Heart right ventricle (tissue), 16 donors: ENCODE measurements around the gene GFY. TPM values are rescaled to one million over a fixed set of nuclear protein-coding genes. Genes with fewer than 3 reads are reported as not detected.

Experiments
- ATAC-seq, 8 donors: fragments of 200-7000 bp; cut with Tn5 transposase; one replicate each; pipeline ENCODE4 v1.9.1; 2020; ENCODE audit warnings: mild to moderate bottlenecking in 8 of 8, moderate library complexity in 8 of 8, moderate number of reproducible peaks in 1 of 8
- DNase-seq, 2 donors: peaks; one replicate each; pipeline ENCODE4 v3.0.0-alpha.2; 2020
- H3K27ac ChIP-seq, 10 donors: fragments of 200-600 bp; sonication (generic) in 2 of 10; one replicate each; pipeline versions ENCODE4 v1.5.0 to v1.8.0; 2020 to 2022; ENCODE audit warnings: mild to moderate bottlenecking in 3 of 10
- H3K27me3 ChIP-seq, 7 donors: fragments of 200-600 bp; one replicate each; pipeline ENCODE4 v1.8.0; 2021 to 2022; ENCODE audit warnings: mild to moderate bottlenecking in 2 of 7
- H3K36me3 ChIP-seq, 9 donors: fragments of 200-600 bp; sonication (generic) in 1 of 9; one replicate each; pipeline versions ENCODE4 v1.5.0 to v1.8.0; 2020 to 2022; ENCODE audit warnings: mild to moderate bottlenecking in 2 of 9
- H3K4me1 ChIP-seq, 9 donors: fragments of 200-600 bp; sonication (generic) in 1 of 9; one replicate each; pipeline versions ENCODE4 v1.5.0 to v1.8.0; 2020 to 2022; ENCODE audit warnings: mild to moderate bottlenecking in 4 of 9
- H3K4me3 ChIP-seq, 10 donors: fragments of 200-600 bp; sonication (generic) in 2 of 10; one replicate each; pipeline versions ENCODE4 v1.5.0 to v1.8.0; 2020 to 2022; ENCODE audit warnings: mild to moderate bottlenecking in 7 of 10, moderate library complexity in 2 of 10
- H3K9me3 ChIP-seq, 11 donors: fragments of 200-600 bp in 10 of 11; sonication (generic) in 2 of 11; one replicate each; pipeline versions ENCODE4 v1.5.0 to v1.8.0; 2013 to 2022; ENCODE audit warnings: mild to moderate bottlenecking in 2 of 11, control low read depth in 1 of 11, moderate library complexity in 1 of 11
- CTCF ChIP-seq, 9 donors: fragments of 200-600 bp; sonication (generic) in 2 of 9; IDR thresholded peaks; one replicate each; pipeline versions ENCODE4 v1.5.0 to v1.8.0; 2021 to 2022; ENCODE audit warnings: antibody characterized with exemption in 9 of 9, mild to moderate bottlenecking in 5 of 9, moderate library complexity in 1 of 9
- WGBS, 2 donors: extraction: QIAGEN DNeasy Blood & Tissue Kit; methylation state at CpG; one replicate each; pipeline ENCODE4 v1.1.7; 2013; ENCODE audit warnings: inconsistent platforms in 1 of 2; 5-methylcytosine and 5-hydroxymethylcytosine counted together
- intact Hi-C, 10 donors: fragments of 100-400 bp; cut with DNase I; formaldehyde crosslinking; loops; one replicate each; pipeline versions ENCODE4 v1.11.1 to v1.14.2; 2022
- polyA plus RNA-seq, 2 donors: library from polyadenylated mRNA; stranded (reverse); fragments of 200-250 nt; gene quantifications; one replicate each; pipeline ENCODE4 v1.2.3, GENCODE V29; 2013
- total RNA-seq, 10 donors: library from RNA; stranded (reverse); fragmentation: NEBNext Ultra II Directional in 3 of 10; extraction: Animal tissue kit (Norgen Biotek cat#: 25700) in 3 of 10; gene quantifications; one replicate each; pipeline versions ENCODE4 v1.2.1 to v1.2.4, GENCODE V29; 2021 to 2023
- donor health status: Arrhythmogenic right ventricular cardiomyopathy.
- donor health status: ischemic (EF 13 %, LVEDD 7.1; RV severe dilation, severe dysfunction).
- donor health status: healthy with polysubstance abuse.
- donor health status: DM: no; HTN: yes; CAD: no.
- donor health status: DM: no; HTN: no; CAD: no.
- donor health status: ischemic (EF 25% LVEDD 6.9; RV normal size, moderate dysfunction).
- donor health status: ischemic (EF 25% LVEDD 5.7; RV mildly dilated, moderate dysfunction).
- donor health status: healthy.
- donor health status: DM: yes; HTN: yes; CAD: no.
- donor health status: Ischemic cardiomyopathy.
- donor health status: ischemic (EF 35%, LVEDD 5.7; RV mildly dilated, moderate dysfunction).
- donor health status: nonischemic (EF 11% LVEDD 7.7; RV severe dilation, severe dysfunction).
- donor health status: DM: yes; HTN: yes; CAD: no.
- donor health status: PGD.
- donor health status: ischemic (EF 29% LVEDD 5.4; RV normal size, mild dysfunction).
- donor health status: nonischemic (EF 23%, LVEDD 6.1; RV moderate dilation, normal function).

Gene GFY
- total and polyA plus RNA-seq, 12 donors, result 0.13 TPM; not detected in 11

GRCh38 chr19:49419173-49419572 lies 6.0 kb upstream of the GFY start:
- Histone ChIP-seq H3K27me3 (peaks cover 4 to 93% (median 84%) of the 10 kb centered on the region in 7 donors), H3K4me3 (no peak overlapping the region), H3K9me3 (no peaks in the 10 kb centered on the region), H3K27ac (no peak overlapping the region), H3K4me1 (peaks cover 5 to 34% (median 30%) of the 10 kb centered on the region in 9 donors), H3K36me3 (no peaks in the 10 kb centered on the region)
- ATAC-seq (no peak), DNase-seq (no peak)
- intact Hi-C loops, result no loop called here
- 81 to 82% methylated on average over 2 of the region's 2 CpGs for WGBS, 2 donors
- no peak for TF ChIP-seq CTCF (IDR thresholded peaks at IDR 0.05)

GRCh38 chr19:49420227-49420626 lies 5.0 kb upstream of the GFY start:
- H3K27me3 ChIP-seq, result peaks cover 4 to 100% (median 92%) of the 10 kb centered on the region in 7 donors
- intact Hi-C loops, result no loop called here
- ATAC-seq (no peak), DNase-seq (no peak)
- H3K9me3 ChIP-seq, result no peaks in the 10 kb centered on the region
- no peak overlapping the region for H3K27ac ChIP-seq
- no peaks in the 10 kb centered on the region for H3K36me3 ChIP-seq
- TF ChIP-seq CTCF (IDR thresholded peaks at IDR 0.05), result no peak
- peaks cover 5 to 34% (median 30%) of the 10 kb centered on the region in 9 donors for H3K4me1 ChIP-seq
- 48 to 62% methylated on average over 2 of the region's 2 CpGs for WGBS, 2 donors
- no peak overlapping the region for H3K4me3 ChIP-seq

DNA sequence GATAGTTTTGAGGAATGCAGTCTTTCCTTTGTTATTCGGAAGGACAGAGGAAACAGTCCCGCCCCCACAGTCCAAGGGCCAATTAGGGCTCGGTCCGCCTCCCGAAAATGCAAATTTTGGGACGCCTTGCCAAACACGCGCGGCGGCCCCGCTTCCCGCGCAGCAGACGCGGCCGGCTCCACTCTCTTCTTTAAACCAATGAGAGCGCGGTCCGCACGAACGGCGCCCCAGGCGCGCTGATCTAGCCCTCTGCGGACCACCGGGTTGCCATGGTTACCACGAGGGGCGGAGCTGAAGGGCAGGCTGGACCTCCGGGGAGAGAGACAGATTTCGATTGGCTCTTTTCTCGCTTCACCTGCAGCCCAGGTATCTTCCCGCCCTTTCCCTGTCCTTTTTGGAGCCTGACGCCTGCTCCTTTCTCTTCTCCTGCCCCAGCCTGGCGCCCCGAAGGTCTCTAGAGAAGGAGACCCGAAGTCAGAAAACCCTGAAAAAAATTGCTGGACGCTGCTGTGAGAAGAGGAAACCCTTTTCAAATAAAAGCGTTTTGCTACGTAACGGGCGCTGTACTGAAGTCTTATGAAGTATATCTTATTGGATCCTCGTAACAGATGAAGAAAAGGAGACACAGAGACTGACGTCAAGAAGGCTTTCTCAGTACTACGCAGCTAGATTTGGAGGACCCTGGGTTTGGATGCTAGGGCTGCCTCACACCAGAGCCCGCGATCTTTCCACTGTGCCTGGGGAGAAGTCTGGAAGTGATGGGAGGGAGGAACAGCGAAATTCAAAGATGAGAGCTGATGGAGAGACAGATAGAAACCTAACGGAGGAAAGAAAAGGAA lies 3.9 kb upstream of the GFY start:
- Histone ChIP-seq H3K27me3 (peaks cover 7 to 100% (median 95%) of the 10 kb centered on the region in 7 donors), H3K4me1 (peaks cover 5 to 38% (median 30%) of the 10 kb centered on the region in 9 donors), H3K4me3 (peak overlapping the region in 6 of 10 donors; percentile 10 to 38 (median 29)), H3K9me3 (no peaks in the 10 kb centered on the region), H3K36me3 (no peaks in the 10 kb centered on the region), H3K27ac (no peak overlapping the region)
- peak; percentile 60 to 86 (median 76) for ATAC-seq
- intact Hi-C loops, result no loop called here
- 8 to 9% methylated on average over 48 of the region's 48 CpGs for WGBS, 2 donors
- TF ChIP-seq CTCF (IDR thresholded peaks at IDR 0.05), result no peak
- DNase-seq, result peak; percentile 67 to 73

GRCh38 chr19:49421878-49422202 lies 3.3 kb upstream of the GFY start:
- Histone ChIP-seq H3K36me3 (no peaks in the 10 kb centered on the region), H3K4me3 (no peak overlapping the region), H3K9me3 (no peaks in the 10 kb centered on the region), H3K4me1 (peaks cover 5 to 39% (median 30%) of the 10 kb centered on the region in 9 donors), H3K27ac (no peak overlapping the region), H3K27me3 (peaks cover 13 to 100% (median 95%) of the 10 kb centered on the region in 7 donors)
- 14 to 19% methylated on average over 3 of the region's 3 CpGs for WGBS, 2 donors
- ATAC-seq (no peak), DNase-seq (no peak)
- intact Hi-C loops, result no loop called here
- no peak for TF ChIP-seq CTCF (IDR thresholded peaks at IDR 0.05)
